Stomach (tissue), 9 donors: ENCODE data around the gene GORASP1. TPM values are rescaled to one million over a fixed set of nuclear protein-coding genes. Genes with fewer than 3 reads are reported as not detected.
A peak's percentile ranks its signal among the peaks of the same experiment; 100 is the strongest.

Experiments used
- DNase-seq, 2 donors: peaks; one replicate each; pipeline versions ENCODE4 v3.0.0 to v3.0.0-alpha.2; 2013 to 2019
- H3K27ac ChIP-seq, 5 donors: fragments of 200-600 bp in 4 of 5; sonication (generic) in 4 of 5; one replicate each; pipeline ENCODE4 v1.5.1; 2013 to 2019; ENCODE audit warnings: mild to moderate bottlenecking in 1 of 5, moderate library complexity in 1 of 5
- H3K27me3 ChIP-seq, 3 donors: fragments of 200-600 bp; sonication (generic); one replicate each; pipeline ENCODE4 v1.5.1; 2017 to 2019; ENCODE audit warnings: mixed run types in 1 of 3
- H3K36me3 ChIP-seq, 4 donors: fragments of 200-600 bp; sonication (generic); 1 replicate in 3 of 4; 2 replicates in 1 of 4; pipeline ENCODE4 v1.5.1; 2016 to 2019
- H3K4me1 ChIP-seq, 4 donors: fragments of 200-600 bp; sonication (generic); one replicate each; pipeline ENCODE4 v1.5.1; 2016 to 2019
- H3K4me3 ChIP-seq, 4 donors: fragments of 200-600 bp; sonication (generic) in 3 of 4; one replicate each; pipeline ENCODE4 v1.5.1; 2016 to 2019; ENCODE audit warnings: mild to moderate bottlenecking in 1 of 4
- H3K9me3 ChIP-seq, 4 donors: fragments of 200-600 bp; sonication (generic); one replicate each; pipeline ENCODE4 v1.5.1; 2016 to 2019
- EP300 ChIP-seq: sonication (generic); formaldehyde crosslinking; IDR thresholded peaks from one replicate; pipeline ENCODE4 v1.6.1; 2017; ENCODE audit warnings: antibody characterized with exemption
- POLR2A ChIP-seq, 4 donors: fragments of 450-650 bp; IDR thresholded peaks; one replicate each; pipeline ENCODE4 v1.6.1; 2016; ENCODE audit warnings: antibody characterized with exemption in 4 of 4, control low read depth in 2 of 4, mild to moderate bottlenecking in 1 of 4, moderate library complexity in 1 of 4
- POLR2AphosphoS5 ChIP-seq, 3 donors: sonication (generic); formaldehyde crosslinking; IDR thresholded peaks; one replicate each; pipeline ENCODE4 v1.6.1; 2016; ENCODE audit warnings: antibody characterized with exemption in 3 of 3
- WGBS, 5 donors: extraction: QIAGEN DNeasy Blood & Tissue Kit in 3 of 5; methylation state at CpG; one replicate each; pipeline versions ENCODE4 v1.1.5 to v1.1.7; 2013 to 2018; 5-methylcytosine and 5-hydroxymethylcytosine counted together
- intact Hi-C: fragments of 100-400 bp; cut with DNase I; formaldehyde crosslinking; loops from one replicate; pipeline ENCODE4 v1.15.1; 2023; ENCODE audit warnings: low total_unique reads
- polyA plus RNA-seq, 3 donors: library from polyadenylated mRNA; stranded (reverse); fragments of 200-250 nt; gene quantifications; one replicate each; pipeline ENCODE4 v1.2.3, GENCODE V29; 2013
- total RNA-seq, 5 donors: library from RNA; depleted of rRNA; stranded (reverse); fragments of >200 nt; gene quantifications; one replicate each; pipeline versions ENCODE4 v1.1.0 to v1.2.3, GENCODE V29; 2014 to 2016
- TF ChIP-seq, protein P1 (sequence below), 7 experiments: fragments of 450-650 bp in 4 of 7; fragments of 200-600 bp in 3 of 7; sonication (generic) in 3 of 7; IDR thresholded peaks; one replicate each; pipeline ENCODE4 v1.5.1; 2016 to 2019; ENCODE audit warnings: antibody characterized with exemption in 7 of 7, control low read depth in 2 of 7, mild to moderate bottlenecking in 1 of 7
- donor health status: healthy with polysubstance abuse.
- donor health status: Bipolar disorder and iron deficiency.
- donor health status: healthy.

The GORASP1 gene
- total and polyA plus RNA-seq, 8 donors, result 9.3 to 68.7 (median 42.5) TPM

DNA sequence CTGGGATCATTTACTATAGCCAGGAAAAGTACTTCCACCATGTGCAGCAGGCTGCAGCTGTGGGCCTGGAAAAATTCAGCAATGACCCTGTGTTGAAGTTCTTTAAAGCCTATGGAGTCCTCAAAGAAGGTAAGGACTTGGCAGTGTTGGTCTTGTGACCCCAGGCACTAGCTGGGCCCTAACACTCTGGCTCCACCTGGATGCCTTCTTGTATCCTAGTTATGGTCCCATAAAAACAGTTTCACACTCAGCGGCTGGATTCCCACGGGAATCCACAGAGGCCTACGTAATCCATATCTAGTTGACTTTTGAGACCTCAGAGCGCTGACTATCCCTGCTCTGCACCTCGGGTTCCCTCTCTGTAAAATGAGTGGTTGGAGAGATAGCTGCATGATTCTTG is 1.7 kb upstream of the GORASP1 start:
- no peaks in the 10 kb centered on the region for H3K9me3 ChIP-seq
- no peaks in the 10 kb centered on the region for H3K27me3 ChIP-seq
- H3K36me3 ChIP-seq, result peaks cover 0 to 29% (median 13%) of the 10 kb centered on the region in 4 donors
- no peak for DNase-seq
- whole genome bisulfite sequencing, 5 donors, result 87 to 96% (median 89%) methylated on average over 5 of the region's 5 CpGs
- no peak overlapping the region for H3K27ac ChIP-seq
- no peak overlapping the region for H3K4me3 ChIP-seq
- TF ChIP-seq POLR2A (IDR thresholded peaks at IDR 0.05), result no peak
- TF ChIP-seq, protein P1, sequence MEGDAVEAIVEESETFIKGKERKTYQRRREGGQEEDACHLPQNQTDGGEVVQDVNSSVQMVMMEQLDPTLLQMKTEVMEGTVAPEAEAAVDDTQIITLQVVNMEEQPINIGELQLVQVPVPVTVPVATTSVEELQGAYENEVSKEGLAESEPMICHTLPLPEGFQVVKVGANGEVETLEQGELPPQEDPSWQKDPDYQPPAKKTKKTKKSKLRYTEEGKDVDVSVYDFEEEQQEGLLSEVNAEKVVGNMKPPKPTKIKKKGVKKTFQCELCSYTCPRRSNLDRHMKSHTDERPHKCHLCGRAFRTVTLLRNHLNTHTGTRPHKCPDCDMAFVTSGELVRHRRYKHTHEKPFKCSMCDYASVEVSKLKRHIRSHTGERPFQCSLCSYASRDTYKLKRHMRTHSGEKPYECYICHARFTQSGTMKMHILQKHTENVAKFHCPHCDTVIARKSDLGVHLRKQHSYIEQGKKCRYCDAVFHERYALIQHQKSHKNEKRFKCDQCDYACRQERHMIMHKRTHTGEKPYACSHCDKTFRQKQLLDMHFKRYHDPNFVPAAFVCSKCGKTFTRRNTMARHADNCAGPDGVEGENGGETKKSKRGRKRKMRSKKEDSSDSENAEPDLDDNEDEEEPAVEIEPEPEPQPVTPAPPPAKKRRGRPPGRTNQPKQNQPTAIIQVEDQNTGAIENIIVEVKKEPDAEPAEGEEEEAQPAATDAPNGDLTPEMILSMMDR (IDR thresholded peaks at IDR 0.05), result no peak
- TF ChIP-seq POLR2AphosphoS5 (IDR thresholded peaks at IDR 0.05), result no peak
- no peak for TF ChIP-seq EP300
- peaks cover 30 to 42% (median 40%) of the 10 kb centered on the region in 4 donors for H3K4me1 ChIP-seq
- intact Hi-C loops, result no loop called here

- DNase-seq, result peak in 1 of 2 donors; percentile 58
- peak overlapping the region in 4 of 5 donors; percentile 92 to 98 (median 96) for H3K27ac ChIP-seq
- H3K9me3 ChIP-seq, result no peaks in the 10 kb centered on the region
- H3K27me3 ChIP-seq, result no peaks in the 10 kb centered on the region
- TF ChIP-seq POLR2AphosphoS5 (IDR thresholded peaks at IDR 0.05) (no peak), POLR2A (IDR thresholded peaks at IDR 0.05) (no peak), EP300 (no peak)
- TF ChIP-seq, protein P1 (IDR thresholded peaks at IDR 0.05), result no peak
- WGBS, 5 donors, result 10 to 33% (median 30%) methylated on average over 2 of the region's 2 CpGs
- intact Hi-C loops, result no loop called here
- H3K4me1 ChIP-seq, result peaks cover 37 to 50% (median 47%) of the 10 kb centered on the region in 4 donors
- H3K4me3 ChIP-seq, result peak overlapping the region; percentile 87 to 99 (median 94)
- peaks cover 0 to 32% (median 12%) of the 10 kb centered on the region in 4 donors for H3K36me3 ChIP-seq
Measured at GRCh38 chr3:39108200-39108710, 828 bp upstream of the GORASP1 start.

- Histone ChIP-seq H3K27me3 (no peaks in the 10 kb centered on the region), H3K4me1 (peaks cover 40 to 62% (median 54%) of the 10 kb centered on the region in 4 donors), H3K9me3 (no peaks in the 10 kb centered on the region), H3K36me3 (peaks cover 0 to 37% (median 16%) of the 10 kb centered on the region in 4 donors), H3K4me3 (peak overlapping the region; percentile 87 to 99 (median 94)), H3K27ac (peak overlapping the region; percentile 92 to 98 (median 95))
- peak; percentile 69 to 83 for DNase-seq
- intact Hi-C loops, result no loop called here
- 0 to 1% (median 1%) methylated on average over 3 to 55 of the region's 55 CpGs for WGBS, 5 donors
- TF ChIP-seq, protein P1 (IDR thresholded peaks at IDR 0.05), result no peak
- TF ChIP-seq POLR2A (IDR thresholded peaks at IDR 0.05), result no peak
- TF ChIP-seq POLR2AphosphoS5 (IDR thresholded peaks at IDR 0.05), result no peak
- no peak for TF ChIP-seq EP300
Measured at GRCh38 chr3:39106851-39107387, 508 bp downstream of the GORASP1 start.

DNA sequence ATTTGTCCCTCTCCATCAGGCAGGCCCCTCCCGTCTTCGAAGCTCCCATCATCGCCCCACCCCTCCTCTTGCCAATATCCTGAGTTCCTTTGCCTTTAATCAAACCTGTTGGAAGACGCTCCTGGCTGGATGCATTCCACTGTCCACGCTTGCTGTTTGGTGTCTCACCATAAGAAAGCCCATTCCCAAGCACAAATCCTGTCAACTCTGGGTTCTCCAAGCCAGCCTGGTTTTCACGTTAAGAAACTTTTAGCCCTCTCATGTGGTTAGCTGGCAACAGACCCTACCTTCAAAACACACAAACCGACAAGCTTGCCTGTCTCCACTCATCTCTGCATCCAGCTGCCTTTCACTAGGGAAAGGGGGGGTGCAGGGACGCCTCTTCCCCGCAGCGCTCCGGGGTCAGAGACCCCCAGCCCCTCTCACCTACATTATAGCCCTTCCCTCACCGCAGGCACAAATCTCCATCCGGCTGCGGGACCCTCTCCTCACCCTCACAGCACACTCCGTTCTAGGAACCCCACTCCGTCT is 1.1 kb downstream of the GORASP1 start:
- Histone ChIP-seq H3K9me3 (no peaks in the 10 kb centered on the region), H3K4me3 (peak overlapping the region; percentile 87 to 99 (median 94)), H3K27ac (peak overlapping the region; percentile 92 to 98 (median 95)), H3K27me3 (no peaks in the 10 kb centered on the region), H3K36me3 (peaks cover 0 to 35% (median 16%) of the 10 kb centered on the region in 4 donors), H3K4me1 (peaks cover 40 to 68% (median 56%) of the 10 kb centered on the region in 4 donors)
- TF ChIP-seq, protein P1 (IDR thresholded peaks at IDR 0.05), result no peak
- TF ChIP-seq POLR2A (IDR thresholded peaks at IDR 0.05) (no peak), POLR2AphosphoS5 (IDR thresholded peaks at IDR 0.05) (no peak), EP300 (no peak)
- peak in 1 of 2 donors; percentile 44 for DNase-seq
- whole genome bisulfite sequencing, 5 donors, result 6 to 11% (median 8%) methylated on average over 16 of the region's 16 CpGs
- intact Hi-C loops, result no loop called here
